Mammary microvascular endothelial cell (primary cell): ENCODE measurements around the gene LYZL1. TPM values are rescaled to one million over a fixed set of nuclear protein-coding genes. Genes with fewer than 3 reads are reported as not detected.

Source experiments
- total RNA-seq: library from RNA; depleted of rRNA; stranded (reverse); fragments of >200 nt; gene quantifications from 2 replicates; pipeline ENCODE4 v1.2.3, GENCODE V29; 2015

The LYZL1 gene
- total RNA-seq = not detected in 2 replicates

DNA sequence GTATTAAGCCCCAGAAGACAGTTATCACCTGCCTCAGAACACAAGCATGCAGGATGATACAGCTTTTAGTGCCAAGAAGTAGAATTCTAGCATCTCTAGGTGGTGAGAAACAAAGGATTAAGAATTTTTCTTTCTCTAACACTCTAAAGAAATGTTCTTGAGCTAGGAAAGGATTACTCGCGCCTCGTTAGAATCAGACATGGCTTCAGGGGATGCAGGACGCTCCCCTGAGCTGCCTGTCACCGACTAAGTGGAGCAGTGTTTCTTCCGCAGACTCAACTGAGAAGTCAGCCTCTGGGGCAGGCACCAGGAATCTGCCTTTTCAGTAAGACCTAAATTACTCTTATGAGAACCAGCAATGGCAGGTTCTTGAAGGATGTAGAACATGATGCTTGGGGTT lies at the start of gene LYZL1:
TSS of gene LYZL1 (plus strand) at position 165 of the 400 bp plus-strand sequence. CDS start 2,798 bp downstream, outside the sequence.

